NCI-H2107 (cell line): ENCODE measurements around the gene HNRNPUL2.
"Not testable (repeated sequence)": the region's sequence is repeated elsewhere in the genome, so short reads cannot be mapped to it uniquely, and the experiment has no call there.

ENCODE experiments used
- DNase-seq: peaks from one replicate; lab custom pipeline; 2025; lab: John Stamatoyannopoulos, UW

The HNRNPUL2 gene

GRCh38 chr11:62703921-62704320, 23.3 kb downstream of the HNRNPUL2 start:
- DNase-seq: not testable (repeated sequence)

- DNase-seq: no peak
Observed at GRCh38 chr11:62702246-62702645, 25.0 kb downstream of the HNRNPUL2 start.

- DNase-seq: no peak
Observed at GRCh38 chr11:62694455-62695167, 32.6 kb downstream of the HNRNPUL2 start.

- not testable (repeated sequence) for DNase-seq
Observed at GRCh38 chr11:62693624-62694023, 33.6 kb downstream of the HNRNPUL2 start.

- DNase-seq: no peak
Observed at GRCh38 chr11:62689421-62690183, 37.7 kb downstream of the HNRNPUL2 start, which contains the start of gene LRRN4CL. TSS of gene LRRN4CL (minus strand) at chr11:62689530. CDS start at chr11:62688508, 1,022 bp downstream.

GRCh38 chr11:62688491-62688890, 38.8 kb downstream of the HNRNPUL2 start:
- no peak for DNase-seq

- DNase-seq: no peak
Observed at GRCh38 chr11:62687508-62688396, 39.5 kb downstream of the HNRNPUL2 start.

- no peak for DNase-seq
Observed at GRCh38 chr11:62682518-62682917, 44.7 kb downstream of the HNRNPUL2 start.

- no peak for DNase-seq
Observed at GRCh38 chr11:62680825-62681240, 46.4 kb downstream of the HNRNPUL2 start.

- peak; percentile 37 for DNase-seq
Observed at GRCh38 chr11:62678770-62679696, 48.2 kb downstream of the HNRNPUL2 start, which contains the start of gene UBXN1. TSS of gene UBXN1 (minus strand) at chr11:62679073. CDS start at chr11:62678923, 150 bp downstream.

- DNase-seq: no peak
Observed at GRCh38 chr11:62678433-62678769, 48.9 kb downstream of the HNRNPUL2 start.

GRCh38 chr11:62677714-62678113, 49.5 kb downstream of the HNRNPUL2 start:
- DNase-seq: no peak

GRCh38 chr11:62677156-62677555, 50.1 kb downstream of the HNRNPUL2 start:
- no peak for DNase-seq

GRCh38 chr11:62676698-62677097, 50.6 kb downstream of the HNRNPUL2 start:
- no peak for DNase-seq

- not testable (repeated sequence) for DNase-seq
Observed at GRCh38 chr11:62675415-62675814, 51.8 kb downstream of the HNRNPUL2 start.

- no peak for DNase-seq
Observed at GRCh38 chr11:62673196-62673525, 54.1 kb downstream of the HNRNPUL2 start.

- DNase-seq: peak; percentile 65
Observed at GRCh38 chr11:62671608-62672389, 55.5 kb downstream of the HNRNPUL2 start, which contains the start of the genes LBHD1 and UQCC3. TSS of gene LBHD1 (minus strand) at chr11:62672267. CDS start at chr11:62670031, 2,236 bp downstream. TSS of gene UQCC3 (plus strand) at chr11:62671673. CDS start at chr11:62671746, 73 bp downstream.

- no peak for DNase-seq
Observed at GRCh38 chr11:62671236-62671607, 56.0 kb downstream of the HNRNPUL2 start.

GRCh38 chr11:62669420-62670161, 57.7 kb downstream of the HNRNPUL2 start:
- no peak for DNase-seq
